H9 (cell line): ENCODE data around the gene TUBA1A. TPM values are rescaled to one million over a fixed set of nuclear protein-coding genes. Genes with fewer than 3 reads are reported as not detected.

Experiments used
- DNase-seq: peaks from one replicate; pipeline ENCODE4 v3.0.0-alpha.2; 2017
- H2AFZ ChIP-seq: one replicate; pipeline ENCODE4 v1.6.1; 2013; ENCODE audit warnings: mild to moderate bottlenecking, low read length, control low read depth, moderate library complexity
- H2AK5ac ChIP-seq: 2 replicates; pipeline ENCODE4 v1.6.1; 2013; ENCODE audit warnings: low read length, control low read depth, mixed read lengths; ENCODE audit not compliant: insufficient read length
- H2BK120ac ChIP-seq: one replicate; pipeline ENCODE4 v1.6.1; 2013; ENCODE audit warnings: low read depth, mild to moderate bottlenecking, low read length, control low read depth, inconsistent platforms; ENCODE audit not compliant: poor library complexity, severe bottlenecking
- H2BK12ac ChIP-seq: 2 replicates; pipeline ENCODE4 v1.6.1; 2013; ENCODE audit warnings: low read length, control low read depth, mixed read lengths, low read depth; ENCODE audit not compliant: insufficient read length
- H2BK15ac ChIP-seq: 2 replicates; pipeline ENCODE4 v1.6.1; 2013; ENCODE audit warnings: low read depth, low read length, control low read depth
- H2BK20ac ChIP-seq: one replicate; pipeline ENCODE4 v1.6.1; 2013; ENCODE audit warnings: low read depth, mild to moderate bottlenecking, low read length, control low read depth, inconsistent platforms; ENCODE audit not compliant: poor library complexity, severe bottlenecking
- H2BK5ac ChIP-seq: 2 replicates; pipeline ENCODE4 v1.6.1; 2013; ENCODE audit warnings: low read length, control low read depth, mixed read lengths; ENCODE audit not compliant: insufficient read length
- H3K14ac ChIP-seq: 2 replicates; pipeline ENCODE4 v1.6.1; 2013; ENCODE audit warnings: low read length, control low read depth; ENCODE audit not compliant: insufficient read depth
- H3K18ac ChIP-seq: 2 replicates; pipeline ENCODE4 v1.6.1; 2013; ENCODE audit warnings: low read depth, mild to moderate bottlenecking, mixed read lengths, low read length, control low read depth; ENCODE audit not compliant: insufficient read length
- H3K23ac ChIP-seq: 2 replicates; pipeline ENCODE4 v1.6.1; 2013; ENCODE audit warnings: low read length, control low read depth, mixed read lengths, low read depth; ENCODE audit not compliant: insufficient read length
- H3K23me2 ChIP-seq: 2 replicates; pipeline ENCODE4 v1.6.1; 2013; ENCODE audit warnings: low read depth, mild to moderate bottlenecking, mixed read lengths, low read length, control low read depth; ENCODE audit not compliant: insufficient read length, poor library complexity, severe bottlenecking
- H3K27ac ChIP-seq: 2 replicates; pipeline ENCODE4 v1.5.1; 2013; ENCODE audit warnings: low read length, control low read depth, mixed read lengths, low read depth; ENCODE audit not compliant: insufficient read length
- H3K27me3 ChIP-seq: 2 replicates; pipeline ENCODE4 v1.6.1; 2013; ENCODE audit warnings: low read length, control low read depth, inconsistent platforms; ENCODE audit not compliant: insufficient read depth
- H3K4ac ChIP-seq: 2 replicates; pipeline ENCODE4 v1.6.1; 2013; ENCODE audit warnings: low read depth, mild to moderate bottlenecking, control low read depth, inconsistent platforms, low read length, moderate library complexity
- H3K4me1 ChIP-seq: 2 replicates; pipeline ENCODE4 v1.6.1; 2013; ENCODE audit warnings: low read length, control low read depth, inconsistent platforms; ENCODE audit not compliant: insufficient read depth
- H3K4me2 ChIP-seq: 2 replicates; pipeline ENCODE4 v1.6.1; 2013; ENCODE audit warnings: low read length, control low read depth, mixed read lengths; ENCODE audit not compliant: insufficient read length, insufficient read depth
- H3K56ac ChIP-seq: 2 replicates; pipeline ENCODE4 v1.6.1; 2013; ENCODE audit warnings: low read depth, mild to moderate bottlenecking, mixed read lengths, low read length, control low read depth; ENCODE audit not compliant: insufficient read length
- H3K79me1 ChIP-seq: 2 replicates; pipeline ENCODE4 v1.6.1; 2013; ENCODE audit warnings: low read depth, mild to moderate bottlenecking, moderate library complexity, low read length, control low read depth, inconsistent platforms; ENCODE audit not compliant: insufficient read depth, poor library complexity, severe bottlenecking
- H3K79me2 ChIP-seq: 2 replicates; pipeline ENCODE4 v1.6.1; 2013; ENCODE audit warnings: low read length, control low read depth, inconsistent platforms; ENCODE audit not compliant: insufficient read depth
- H3K9ac ChIP-seq: 2 replicates; pipeline ENCODE4 v1.6.1; 2013; ENCODE audit warnings: low read length, control low read depth, mixed read lengths; ENCODE audit not compliant: insufficient read length; ENCODE audit errors: extremely low read depth
- H3K9me3 ChIP-seq: one replicate; pipeline ENCODE4 v1.6.1; 2013; ENCODE audit warnings: low read depth, low read length, inconsistent platforms; ENCODE audit not compliant: control insufficient read depth
- H3T11ph ChIP-seq: one replicate; pipeline ENCODE4 v1.6.1; 2013; ENCODE audit warnings: mild to moderate bottlenecking, low read length, control low read depth, inconsistent platforms
- H4K20me1 ChIP-seq: one replicate; pipeline ENCODE4 v1.6.1; 2013; ENCODE audit not compliant: control insufficient read depth, insufficient read length, insufficient read depth
- H4K5ac ChIP-seq: 2 replicates; pipeline ENCODE4 v1.6.1; 2013; ENCODE audit warnings: low read depth, mild to moderate bottlenecking, mixed read lengths, low read length, control low read depth; ENCODE audit not compliant: insufficient read length
- H4K8ac ChIP-seq: replicated peaks from 2 replicates; pipeline ENCODE4 v1.6.1; 2013; ENCODE audit warnings: low read length, control low read depth, mixed read lengths, low read depth; ENCODE audit not compliant: insufficient read length
- H4K91ac ChIP-seq: 2 replicates; pipeline ENCODE4 v1.6.1; 2013; ENCODE audit warnings: low read depth, mild to moderate bottlenecking, moderate library complexity, mixed read lengths, low read length, control low read depth; ENCODE audit not compliant: insufficient read length
- H3K27ac Mint-ChIP-seq, 3 experiments: 2 replicates in 2 of 3; 3 replicates in 1 of 3; pipeline ENCODE4 v1.8.0; 2020 to 2021; ENCODE audit warnings: mixed read lengths in 3 of 3, mild to moderate bottlenecking in 1 of 3, moderate library complexity in 1 of 3
- H3K27me3 Mint-ChIP-seq: 2 replicates; pipeline ENCODE4 v1.8.0; 2021; ENCODE audit warnings: low read depth, mild to moderate bottlenecking, moderate library complexity, mixed read lengths
- H3K36me3 Mint-ChIP-seq, 3 experiments: 2 replicates in 2 of 3; 3 replicates in 1 of 3; pipeline ENCODE4 v1.8.0; 2020 to 2021; ENCODE audit warnings: low read depth in 3 of 3, mixed read lengths in 3 of 3; ENCODE audit not compliant: insufficient read depth in 1 of 3
- H3K4me1 Mint-ChIP-seq, 2 experiments: 2 replicates each; pipeline ENCODE4 v1.8.0; 2020; ENCODE audit warnings: mixed read lengths in 2 of 2
- H3K4me3 Mint-ChIP-seq, 2 experiments: 2 replicates in 1 of 2; 3 replicates in 1 of 2; pipeline ENCODE4 v1.8.0; 2020 to 2021; ENCODE audit warnings: mild to moderate bottlenecking in 2 of 2, mixed read lengths in 2 of 2, moderate library complexity in 1 of 2
- H3K9me3 Mint-ChIP-seq, 2 experiments: 2 replicates in 1 of 2; 3 replicates in 1 of 2; pipeline ENCODE4 v1.8.0; 2020; ENCODE audit warnings: mild to moderate bottlenecking in 2 of 2, mixed read lengths in 2 of 2, moderate library complexity in 1 of 2
- WGBS: extraction: QIAGEN DNeasy Blood & Tissue Kit; methylation state at CpG from one replicate; pipeline ENCODE4 v1.1.7; 2013; ENCODE audit warnings: missing lambda C conversion rate, low lambda C conversion rate, mixed read lengths; ENCODE audit not compliant: insufficient read length; ENCODE audit errors: extremely low coverage; 5-methylcytosine and 5-hydroxymethylcytosine counted together
- total RNA-seq: library from RNA; stranded (reverse); gene quantifications from 2 replicates; pipeline ENCODE4 v1.2.1, GENCODE V29; 2021
- TF ChIP-seq, protein P1 (sequence below): fragments of 200-600 bp; sonication (generic); conservative IDR thresholded peaks from 3 replicates; pipeline ENCODE4 v1.8.0; 2021; ENCODE audit warnings: antibody characterized with exemption, mild to moderate bottlenecking

Gene TUBA1A
- total RNA-seq, 1 experiment from 2014 or later = 149 TPM

- H3K27me3 ChIP-seq = no peaks in the 10 kb centered on the region
- H4K20me1 ChIP-seq = no peaks in the 10 kb centered on the region
- Mint-ChIP-seq H3K9me3 (no peaks in the 10 kb centered on the region), H3K27me3 (0 out of 2 replicates have a peak, but pooled peaks cover 2% of the 10 kb centered on the region), H3K36me3 (no peaks in the 10 kb centered on the region), H3K4me1 (peaks cover 6 to 10% of the 10 kb centered on the region in 2 experiments), H3K27ac (no peak overlapping the region), H3K4me3 (no peak overlapping the region)
- no peak overlapping the region for H2BK15ac ChIP-seq
- no peak overlapping the region for H2AFZ ChIP-seq
- no peak overlapping the region for H2AK5ac ChIP-seq
- H4K8ac ChIP-seq = no peak overlapping the region
- no peak overlapping the region for H2BK5ac ChIP-seq
- no peak overlapping the region for H3K9ac ChIP-seq
- DNase-seq = no peak
- H3K18ac ChIP-seq = no peak overlapping the region
- H4K91ac ChIP-seq = no peak overlapping the region
- no peak overlapping the region for H2BK120ac ChIP-seq
- no peak overlapping the region for H3K56ac ChIP-seq
- H3K79me2 ChIP-seq = no peaks in the 10 kb centered on the region
- no peaks in the 10 kb centered on the region for H3K23me2 ChIP-seq
- no peaks in the 10 kb centered on the region for H3K9me3 ChIP-seq
- no peaks in the 10 kb centered on the region for H3K79me1 ChIP-seq
- TF ChIP-seq, protein P1, sequence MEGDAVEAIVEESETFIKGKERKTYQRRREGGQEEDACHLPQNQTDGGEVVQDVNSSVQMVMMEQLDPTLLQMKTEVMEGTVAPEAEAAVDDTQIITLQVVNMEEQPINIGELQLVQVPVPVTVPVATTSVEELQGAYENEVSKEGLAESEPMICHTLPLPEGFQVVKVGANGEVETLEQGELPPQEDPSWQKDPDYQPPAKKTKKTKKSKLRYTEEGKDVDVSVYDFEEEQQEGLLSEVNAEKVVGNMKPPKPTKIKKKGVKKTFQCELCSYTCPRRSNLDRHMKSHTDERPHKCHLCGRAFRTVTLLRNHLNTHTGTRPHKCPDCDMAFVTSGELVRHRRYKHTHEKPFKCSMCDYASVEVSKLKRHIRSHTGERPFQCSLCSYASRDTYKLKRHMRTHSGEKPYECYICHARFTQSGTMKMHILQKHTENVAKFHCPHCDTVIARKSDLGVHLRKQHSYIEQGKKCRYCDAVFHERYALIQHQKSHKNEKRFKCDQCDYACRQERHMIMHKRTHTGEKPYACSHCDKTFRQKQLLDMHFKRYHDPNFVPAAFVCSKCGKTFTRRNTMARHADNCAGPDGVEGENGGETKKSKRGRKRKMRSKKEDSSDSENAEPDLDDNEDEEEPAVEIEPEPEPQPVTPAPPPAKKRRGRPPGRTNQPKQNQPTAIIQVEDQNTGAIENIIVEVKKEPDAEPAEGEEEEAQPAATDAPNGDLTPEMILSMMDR = no peak
- no peak overlapping the region for H3K4ac ChIP-seq
- no peak overlapping the region for H3K23ac ChIP-seq
- no CpG with 5 or more reads among the region's 3 CpGs for WGBS
- no peak overlapping the region for H4K5ac ChIP-seq
- no peak overlapping the region for H3T11ph ChIP-seq
- H2BK12ac ChIP-seq = no peak overlapping the region
- no peak overlapping the region for H3K14ac ChIP-seq
- no peak overlapping the region for H3K27ac ChIP-seq
- H3K4me1 ChIP-seq = no peaks in the 10 kb centered on the region; the same call in 1 of the 2 replicates
- no peak overlapping the region for H2BK20ac ChIP-seq
- H3K4me2 ChIP-seq = no peak overlapping the region
Observed at GRCh38 chr12:49227713-49228112, 38.8 kb upstream of the TUBA1A start.
